Diencephalon (tissue), 1 donor: ENCODE measurements around the gene FBF1. TPM values are rescaled to one million over a fixed set of nuclear protein-coding genes. Genes with fewer than 3 reads are reported as not detected.

Experiments used
- total RNA-seq: library from RNA; depleted of rRNA; stranded (reverse); fragments of >200 nt; gene quantifications from one replicate; pipeline ENCODE4 v1.2.3, GENCODE V29; 2014

FBF1 gene, protein sequence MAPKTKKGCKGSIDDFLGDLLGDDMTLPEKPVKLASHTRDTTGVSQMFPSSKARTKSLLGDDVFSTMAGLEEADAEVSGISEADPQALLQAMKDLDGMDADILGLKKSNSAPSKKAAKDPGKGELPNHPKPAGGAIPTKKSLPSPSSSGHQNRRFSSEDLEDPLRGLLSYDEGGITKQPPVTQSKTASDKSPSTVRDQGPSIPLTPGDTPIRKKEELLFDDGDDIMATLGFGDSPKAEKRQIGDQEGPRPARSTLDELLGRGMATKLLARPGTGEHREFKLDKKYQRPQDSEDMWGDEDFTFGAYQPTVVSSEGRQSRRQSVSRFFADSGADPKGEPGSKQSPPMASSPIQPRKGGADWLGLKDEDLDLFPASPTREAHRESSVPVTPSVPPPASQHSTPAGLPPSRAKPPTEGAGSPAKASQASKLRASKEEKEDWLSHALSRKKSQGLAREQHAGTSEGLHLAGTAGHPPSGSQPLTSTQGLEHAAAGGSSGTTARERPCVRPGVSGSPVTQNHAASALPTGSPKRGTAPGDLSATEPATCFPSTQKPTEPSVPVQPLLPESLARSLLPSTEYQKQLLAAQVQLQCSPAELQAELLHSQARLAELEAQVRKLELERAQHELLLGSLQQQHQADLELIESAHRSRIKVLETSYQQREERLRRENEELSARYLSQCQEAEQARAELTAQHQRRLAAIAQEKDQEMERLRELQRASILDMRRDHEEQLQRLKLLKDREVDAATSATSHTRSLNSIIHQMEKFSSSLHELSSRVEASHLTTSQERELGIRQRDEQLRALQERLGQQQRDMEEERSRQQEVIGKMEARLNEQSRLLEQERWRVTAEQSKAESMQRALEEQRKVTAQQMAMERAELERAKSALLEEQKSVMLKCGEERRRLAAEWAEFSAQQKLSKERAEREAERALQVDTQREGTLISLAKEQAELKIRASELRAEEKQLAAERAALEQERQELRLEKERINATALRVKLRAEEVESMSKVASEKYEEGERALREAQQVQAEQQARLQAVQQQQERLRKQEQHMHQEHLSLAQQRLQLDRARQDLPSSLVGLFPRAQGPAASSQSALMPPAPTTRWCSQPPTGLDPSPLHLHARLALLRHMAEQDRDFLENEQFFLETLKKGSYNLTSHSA
- total RNA-seq, result 22.8 TPM

DNA sequence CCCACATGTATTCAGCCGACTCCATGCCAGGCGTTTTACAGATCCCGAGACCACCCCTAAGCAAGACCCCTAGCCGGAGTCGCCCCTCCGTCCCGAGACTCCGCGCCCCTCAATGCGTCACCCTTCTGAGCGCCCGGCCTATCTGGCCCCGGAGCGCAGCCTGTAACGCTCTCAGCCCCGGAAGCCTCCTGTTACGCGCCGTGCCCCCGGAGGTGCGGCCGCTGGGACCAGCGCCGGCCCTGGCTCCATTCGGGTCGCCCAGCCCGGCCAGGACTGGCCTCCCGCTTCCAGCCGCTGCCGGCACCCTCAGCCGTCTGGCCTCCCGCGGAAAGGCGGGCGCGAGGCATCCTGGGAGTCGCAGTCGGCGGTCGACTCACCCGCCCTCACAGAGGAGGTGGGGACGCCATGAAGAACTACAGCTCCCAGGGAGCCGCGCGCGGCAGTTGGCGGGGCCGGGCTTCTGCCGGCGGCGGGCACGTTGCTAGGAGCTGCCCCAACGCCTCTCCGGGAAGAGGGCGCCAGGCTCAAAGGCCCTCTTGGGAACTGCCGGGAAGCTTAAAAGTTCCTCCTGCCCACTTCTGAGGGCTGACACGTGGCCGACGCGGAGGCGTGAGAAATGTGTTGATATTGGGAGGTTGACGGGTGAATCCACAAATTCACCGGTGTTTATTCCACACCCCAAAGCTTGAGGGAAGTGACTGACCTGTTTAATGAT, at the start of gene FBF1:
TSS of gene FBF1 (minus strand) at position 316 of the 715 bp plus-strand sequence. CDS start 2,893 bp downstream, outside the sequence.

DNA sequence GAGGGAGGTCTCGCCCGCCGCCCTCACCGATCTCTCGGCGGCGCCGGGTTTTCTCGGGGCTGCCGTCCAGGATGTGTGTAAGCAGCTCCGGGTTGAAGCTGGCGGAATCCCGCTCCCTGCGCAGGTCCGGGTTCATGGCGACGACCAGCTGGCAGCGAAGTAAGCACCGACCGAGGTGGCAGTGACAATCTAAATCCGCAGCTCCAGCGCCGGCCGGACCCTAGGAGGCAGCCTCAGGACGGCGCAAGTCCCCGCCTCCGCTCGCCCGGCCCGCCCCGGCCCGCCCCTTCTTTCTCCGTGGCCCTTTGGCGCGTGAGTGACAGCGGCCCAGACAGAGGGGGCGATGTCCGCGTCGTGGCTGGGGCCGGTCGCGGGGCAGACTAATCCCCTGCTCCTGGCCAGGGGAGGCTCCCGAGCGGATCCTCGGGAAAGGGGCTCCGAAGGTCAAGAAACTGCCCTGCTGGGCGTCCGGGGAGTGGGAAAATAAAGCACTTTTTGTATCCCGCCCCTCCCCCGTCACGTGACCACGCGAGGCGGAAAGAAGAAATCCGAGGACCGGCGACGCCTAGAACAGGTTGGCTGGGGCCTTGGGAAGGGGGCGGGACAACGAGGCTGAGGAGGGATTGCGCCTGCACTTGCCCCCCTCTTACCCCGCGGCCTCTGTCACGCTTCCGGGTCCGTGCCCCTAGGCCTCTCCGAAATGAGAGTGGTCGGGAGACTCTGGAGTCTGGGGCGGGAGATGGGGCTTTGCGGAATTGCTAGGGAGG, 38.3 kb upstream of the FBF1 start, which contains the start of the genes ACOX1 and TEN1:
TSS of gene ACOX1 (minus strand) at position 229 of the 767 bp plus-strand sequence. CDS start at position 136, 93 bp downstream.
TSS of gene TEN1 (plus strand) at position 303 of the 767 bp plus-strand sequence. CDS start 6,953 bp downstream, outside the sequence.

DNA sequence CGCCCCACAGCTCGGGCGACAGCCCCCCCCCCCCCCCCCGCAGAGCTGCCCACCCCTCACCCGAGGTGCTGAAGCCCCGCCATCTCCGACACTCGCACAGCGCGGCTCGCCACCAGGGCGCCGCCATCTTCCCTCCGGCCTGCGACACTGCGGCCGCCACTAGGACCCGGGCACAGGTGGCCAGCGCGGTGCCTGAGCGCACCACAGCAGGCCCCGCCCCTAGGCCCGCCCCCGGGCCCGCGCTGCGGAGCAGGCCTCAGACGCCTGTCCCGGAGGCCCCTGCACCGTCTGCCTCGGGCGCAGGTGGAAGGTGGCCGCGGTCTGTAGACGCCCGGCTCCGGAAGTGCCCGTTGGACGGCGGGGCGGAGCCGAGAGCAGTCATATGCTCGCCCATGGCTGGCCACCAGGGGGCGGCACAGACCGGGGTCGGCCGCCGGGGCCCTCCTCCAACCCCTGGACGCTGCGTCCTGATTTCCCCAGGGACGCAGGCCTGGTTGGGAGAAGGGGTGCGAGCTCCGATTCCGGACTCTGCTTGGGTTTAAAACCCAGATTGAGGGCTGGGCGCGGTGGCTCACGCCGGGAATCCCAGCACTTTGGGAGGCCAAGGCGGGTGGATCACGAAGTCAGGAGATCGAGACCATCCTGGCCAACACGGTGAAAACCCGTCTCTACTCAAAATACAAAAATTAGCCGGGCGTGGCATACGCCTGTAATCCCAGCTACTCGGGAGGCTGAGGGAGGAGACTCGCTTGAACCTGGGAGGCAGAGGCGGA, 35.9 kb downstream of the FBF1 start, which contains the start of gene MRPL38:
TSS of gene MRPL38 (minus strand) at position 136 of the 773 bp plus-strand sequence. CDS start at position 127, 9 bp downstream.

DNA sequence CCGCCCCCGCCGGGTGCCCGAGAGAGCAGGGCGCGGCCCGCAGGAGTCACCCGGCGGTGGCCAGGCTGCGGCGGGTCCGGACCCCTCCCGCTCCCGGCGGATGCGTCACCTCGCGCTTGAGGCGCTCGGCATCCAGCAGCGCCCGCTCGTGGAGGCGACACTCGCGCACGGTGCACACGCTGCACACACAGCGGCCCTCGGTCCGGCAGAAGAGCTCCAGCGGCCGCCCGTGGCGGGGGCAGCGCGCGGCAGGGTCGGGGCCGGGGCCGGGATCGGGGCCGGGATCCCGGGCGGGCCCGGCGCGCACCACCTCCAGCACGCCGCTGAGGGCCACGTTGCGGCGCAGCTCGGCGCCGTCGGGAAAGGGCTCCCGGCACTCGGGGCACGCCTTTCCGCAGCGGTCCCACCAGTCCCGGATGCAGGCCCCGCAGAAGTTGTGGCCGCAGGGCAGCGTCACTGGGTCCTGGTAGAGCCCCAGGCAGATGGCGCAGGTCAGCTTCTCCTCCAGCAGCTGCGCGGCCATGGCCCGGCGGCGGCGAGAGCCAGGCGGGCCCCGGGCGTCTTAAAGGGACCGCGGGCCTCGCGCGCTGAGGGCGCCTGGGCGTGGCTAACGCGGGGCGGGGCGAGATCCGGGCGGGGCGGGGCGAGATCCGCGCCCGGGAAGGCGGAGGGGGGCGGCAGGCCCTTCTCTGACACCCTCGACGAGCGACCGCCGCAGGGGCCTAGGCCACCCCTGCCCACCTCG, 44.3 kb downstream of the FBF1 start, which contains the start of gene TRIM65:
TSS of gene TRIM65 (minus strand) at position 537 of the 745 bp plus-strand sequence. CDS start at position 523, 14 bp downstream.

DNA sequence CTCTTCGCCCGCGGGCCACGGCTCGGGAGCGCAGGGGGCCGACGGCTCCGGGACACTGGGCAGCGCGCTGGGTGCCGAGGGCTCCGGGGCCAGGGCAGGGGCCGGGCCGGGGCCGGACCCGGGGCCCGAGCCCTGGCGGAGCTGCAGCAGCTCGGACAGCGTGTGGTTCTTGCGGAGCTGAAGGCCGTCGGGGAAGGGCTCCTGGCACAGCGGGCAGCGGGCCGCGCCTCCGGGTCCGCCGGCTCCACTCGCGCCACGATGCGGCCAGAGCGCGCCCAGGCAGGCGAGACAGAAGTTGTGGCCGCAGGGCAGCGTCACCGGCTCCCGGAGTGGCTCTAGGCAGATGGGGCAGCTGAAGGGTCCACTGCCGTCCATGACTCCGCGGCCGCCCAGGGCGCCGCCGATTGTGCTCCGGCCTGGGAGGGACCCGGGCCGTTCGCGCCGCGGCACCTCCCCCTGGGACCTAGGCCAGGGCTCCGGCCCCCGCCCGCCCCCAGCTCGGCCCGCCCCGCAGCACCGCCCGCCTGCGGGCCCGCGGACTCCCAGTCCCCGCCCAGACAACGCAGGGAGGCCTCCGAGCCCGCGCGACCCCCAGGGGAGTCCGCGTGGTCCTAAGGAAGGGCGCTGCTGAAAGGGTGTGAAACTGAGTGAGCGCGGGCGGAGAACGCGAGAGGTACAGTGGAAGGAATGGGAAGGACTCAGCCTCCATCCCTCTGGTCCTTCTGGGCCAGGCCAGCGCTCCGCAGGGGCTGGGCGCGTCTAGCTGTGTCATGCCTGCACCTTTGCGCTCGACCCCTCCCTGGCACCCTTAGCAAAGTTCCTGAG, 62.5 kb downstream of the FBF1 start, which contains the start of gene TRIM47:
TSS of gene TRIM47 (minus strand) at position 408 of the 825 bp plus-strand sequence. CDS start at position 375, 33 bp downstream.

Other genes starting within 250 kb of the FBF1 start
- 4.4 TPM for gene ITGB4, start 219.6 kb downstream of the FBF1 start, total RNA-seq
- gene GALK1, start 175.8 kb downstream of the FBF1 start, total RNA-seq, result 8.5 TPM
- gene UNK, start 156.2 kb downstream of the FBF1 start, total RNA-seq, result 31.1 TPM
- 2.5 TPM for gene UNC13D, start 96.6 kb downstream of the FBF1 start, total RNA-seq
- gene WBP2, start 85.7 kb downstream of the FBF1 start, total RNA-seq, result 52.1 TPM
- gene TRIM47, start 62.5 kb downstream of the FBF1 start, total RNA-seq, result 15.2 TPM
- 10.6 TPM for gene TRIM65, start 44.1 kb downstream of the FBF1 start, total RNA-seq
- 37.4 TPM for gene MRPL38, start 36.2 kb downstream of the FBF1 start, total RNA-seq
- gene ACOX1, start 38.1 kb upstream of the FBF1 start, total RNA-seq, result 93.2 TPM
- gene TEN1, start 38.2 kb upstream of the FBF1 start, total RNA-seq, result 8.8 TPM
- gene CDK3, start 59.8 kb upstream of the FBF1 start, total RNA-seq, result 2.8 TPM
- gene EVPL, start 86.3 kb upstream of the FBF1 start, total RNA-seq, result under 0.01 TPM
- 19.8 TPM for gene SRP68, start 131.5 kb upstream of the FBF1 start, total RNA-seq
- not detected for gene GALR2, start 133.7 kb upstream of the FBF1 start, total RNA-seq
- gene ZACN, start 138.1 kb upstream of the FBF1 start, total RNA-seq, result not detected
- 105 TPM for gene EXOC7, start 162.7 kb upstream of the FBF1 start, total RNA-seq
- 21.7 TPM for gene FOXJ1, start 200.2 kb upstream of the FBF1 start, total RNA-seq